Suppressor macrophage treated with lipopolysaccharide for 1 hour (primary cell): ENCODE measurements around the gene PAIP1.
"Not testable (repeated sequence)": the region's sequence is repeated elsewhere in the genome, so short reads cannot be mapped to it uniquely, and the experiment has no call there.

Experiments used
- DNase-seq, 3 donors: peaks; one replicate each; pipeline ENCODE4 v3.0.0-alpha.2; 2020 to 2022

PAIP1 gene

DNA sequence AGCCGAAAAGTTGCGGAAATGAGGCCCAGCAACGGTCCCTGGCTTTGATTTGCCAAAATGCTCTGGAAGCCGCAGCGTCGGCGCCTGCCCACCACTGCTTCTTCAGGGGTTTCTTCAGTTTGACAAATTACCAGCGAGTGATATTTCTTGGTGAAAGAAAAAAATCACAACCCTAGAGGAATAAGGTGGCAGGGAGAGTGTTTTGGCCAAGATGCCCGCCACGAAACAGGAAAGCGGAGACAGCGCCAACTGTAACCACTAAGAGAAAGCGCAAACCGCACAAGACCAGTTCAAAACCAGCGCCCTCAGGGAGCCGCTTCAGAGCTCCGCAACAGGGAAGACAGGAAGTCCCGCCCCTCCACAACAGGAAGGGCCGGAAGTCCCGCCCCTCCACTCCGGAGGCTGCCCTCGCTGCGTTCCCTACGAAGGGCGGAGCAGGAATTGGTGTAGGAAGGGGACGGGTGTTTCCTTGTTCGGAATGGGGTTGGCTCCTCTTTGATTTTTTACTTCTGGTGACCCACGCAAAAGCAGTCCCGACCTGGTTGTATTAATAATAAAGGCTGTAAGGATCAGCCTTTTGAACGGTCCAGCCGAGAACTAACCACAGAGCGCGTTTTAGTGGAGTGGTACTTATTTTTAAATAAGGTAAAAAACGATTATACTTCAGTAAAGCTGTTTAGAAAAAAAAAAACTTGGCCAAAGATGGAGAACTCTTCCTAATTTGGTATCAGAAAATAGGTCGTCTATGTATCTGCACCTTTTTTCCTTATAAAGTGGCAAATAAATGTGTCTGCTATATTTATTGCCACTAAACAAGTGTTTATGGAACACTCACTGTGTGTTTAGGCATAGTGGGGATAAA is 41.8 kb downstream of the PAIP1 start, which contains the start of gene C5orf34:
Gene C5orf34 (minus strand): TSS at position 333 of the 862 bp plus-strand sequence. CDS start 5,809 bp downstream, outside the sequence.
- peak; percentile 99 for DNase-seq

DNA sequence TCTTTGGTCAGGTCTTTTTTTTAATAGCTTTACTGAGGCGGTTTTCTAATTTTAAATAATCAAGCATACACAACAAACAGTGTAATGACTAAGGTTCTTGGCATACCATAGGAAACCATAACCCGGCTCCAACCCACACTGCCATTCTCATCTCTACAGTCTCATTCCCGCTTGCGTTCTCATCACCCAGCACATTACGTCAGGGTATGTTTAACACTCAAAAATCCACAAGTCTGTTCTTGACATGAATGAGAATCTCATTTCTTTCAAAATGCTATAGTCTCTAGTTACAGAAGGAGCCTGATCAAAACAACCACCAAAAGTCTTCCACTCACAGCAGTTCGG is 42.4 kb downstream of the PAIP1 start:
- DNase-seq: peak; percentile 32 to 45 (median 36)

- DNase-seq: no peak
These were observed 42.9 kb downstream of the PAIP1 start for GRCh38 chr5:43514025-43514424.

GRCh38 chr5:43511062-43511461 is 45.8 kb downstream of the PAIP1 start:
- DNase-seq: not testable (repeated sequence)

GRCh38 chr5:43498581-43498980 is 58.3 kb downstream of the PAIP1 start:
- peak; percentile 45 to 64 (median 55) for DNase-seq

DNA sequence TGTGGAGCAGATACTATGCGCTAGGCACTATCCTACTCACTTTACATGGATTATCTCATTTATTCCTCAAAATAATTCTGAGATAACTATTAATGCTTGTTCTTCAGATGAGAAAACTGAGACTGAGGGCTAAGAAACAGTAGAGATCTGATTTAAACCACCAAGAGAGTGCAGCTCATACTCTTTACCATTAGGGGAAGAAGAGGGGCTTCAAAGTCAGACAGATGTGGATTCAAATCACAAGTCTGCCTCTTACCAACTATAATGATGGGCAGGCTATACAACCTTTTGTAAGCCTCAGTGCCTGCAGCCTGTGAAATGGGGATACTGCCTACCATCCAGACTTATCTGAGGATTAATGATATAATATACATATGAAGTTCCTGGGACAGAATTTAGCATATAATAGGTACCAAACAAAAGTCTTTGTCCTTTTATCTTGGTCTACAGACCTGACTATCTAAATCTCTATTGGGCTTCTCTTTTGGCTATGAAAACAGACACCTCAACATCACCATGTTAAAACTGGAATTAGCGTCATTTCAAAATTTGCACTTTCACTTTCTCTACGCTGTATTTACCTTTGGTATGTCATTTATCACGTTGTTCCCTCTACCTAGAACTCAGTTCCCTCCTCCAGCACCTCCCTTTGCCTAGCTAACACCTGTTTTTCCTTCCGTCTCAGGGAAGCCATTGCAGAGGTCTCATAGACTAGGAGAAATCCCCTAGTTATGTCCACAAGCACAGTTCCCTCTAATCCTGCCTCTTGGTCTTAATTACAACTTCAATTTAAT is 59.4 kb downstream of the PAIP1 start:
- DNase-seq: no peak

DNA sequence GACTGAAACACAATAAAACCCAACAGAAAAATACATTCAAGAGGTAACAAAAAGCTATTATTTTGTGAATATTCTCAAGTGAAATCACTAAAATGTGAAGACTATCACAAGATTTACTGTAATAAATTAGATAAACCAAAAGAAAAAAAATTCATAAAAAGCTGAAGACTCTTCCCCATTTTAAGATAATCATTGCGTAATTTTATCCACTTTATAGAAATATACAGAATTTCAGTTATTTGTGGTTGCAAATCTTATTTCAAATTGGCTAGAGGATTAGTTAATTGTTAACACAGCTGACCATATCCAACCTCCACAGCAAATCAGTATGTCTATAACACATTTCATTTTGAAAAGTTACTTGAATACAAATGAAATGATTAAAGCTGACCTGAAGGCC is 65.6 kb downstream of the PAIP1 start:
- no peak for DNase-seq

GRCh38 chr5:43486353-43486752 is 70.5 kb downstream of the PAIP1 start:
- DNase-seq: no peak

GRCh38 chr5:43485406-43485805 is 71.5 kb downstream of the PAIP1 start:
- peak in 1 of 3 donors; percentile 3 for DNase-seq

GRCh38 chr5:43484106-43484849 is 72.6 kb downstream of the PAIP1 start:
- DNase-seq: peak; percentile 79 to 87 (median 86)

DNA sequence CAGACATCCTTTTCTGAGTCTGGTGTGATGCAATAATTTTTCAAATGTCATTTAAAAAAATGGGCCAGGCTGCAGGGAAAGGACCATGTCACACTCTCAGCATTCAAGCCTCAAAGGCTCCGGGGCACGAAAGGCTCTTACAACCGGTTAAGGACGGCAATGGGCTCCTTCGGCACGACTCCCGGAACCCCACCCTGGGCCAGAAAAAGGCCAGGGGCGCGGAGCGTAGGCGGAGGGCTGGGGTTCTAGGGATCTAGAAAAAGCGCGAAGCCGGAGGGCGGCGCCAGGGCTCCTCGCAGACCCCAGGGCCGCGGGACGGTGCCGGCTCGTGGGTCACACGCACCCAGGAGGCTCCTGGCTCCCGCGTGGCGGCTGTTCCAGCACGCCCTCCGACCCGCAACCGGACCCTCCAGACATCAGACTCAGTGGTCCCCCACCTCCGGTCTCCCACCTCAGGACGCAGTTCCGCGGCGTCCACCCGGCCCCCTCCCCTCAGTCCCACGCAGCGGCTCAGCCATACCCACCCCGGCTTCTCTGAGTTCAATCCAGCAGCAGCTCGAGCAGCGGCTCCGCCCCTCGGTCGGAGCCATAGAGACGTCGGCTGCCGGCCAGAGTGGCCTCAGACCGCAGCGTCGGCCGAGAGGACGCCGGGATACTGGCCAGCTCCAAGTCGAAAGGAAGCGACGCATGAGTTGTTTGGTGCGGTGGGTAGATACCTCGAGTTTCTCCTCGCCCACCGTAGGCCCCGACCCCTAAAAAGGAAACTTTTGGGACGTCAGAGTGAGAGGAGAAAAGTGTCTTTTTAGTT is 73.4 kb downstream of the PAIP1 start, which contains the start of gene TMEM267:
Gene TMEM267 (minus strand): TSS at position 568 of the 808 bp plus-strand sequence. CDS start 29,896 bp downstream, outside the sequence.
- peak; percentile 94 to 96 (median 95) for DNase-seq

GRCh38 chr5:43482490-43483297 is 74.2 kb downstream of the PAIP1 start:
- peak in 1 of 3 donors; percentile 7 for DNase-seq
